HG03095 (cell line): ENCODE results near the gene SWI5.

Experiments
- ATAC-seq: cut with Tn5 transposase; IDR thresholded peaks from one replicate; pipeline ENCODE4 v1.9.1; 2021; ENCODE audit warnings: moderate library complexity; ENCODE audit not compliant: unreplicated experiment

The SWI5 gene

GRCh38 chr9:128251732-128252100 is 24.4 kb upstream of the SWI5 start:
- no peak for ATAC-seq

GRCh38 chr9:128252317-128253139 is 23.5 kb upstream of the SWI5 start:
- ATAC-seq: no peak

GRCh38 chr9:128253140-128253990 is 22.7 kb upstream of the SWI5 start:
- no peak for ATAC-seq

GRCh38 chr9:128253991-128254346 is 22.1 kb upstream of the SWI5 start:
- no peak for ATAC-seq

GRCh38 chr9:128254362-128254761 is 21.7 kb upstream of the SWI5 start:
- ATAC-seq: no peak

- no peak for ATAC-seq
These were observed 21.0 kb upstream of the SWI5 start for GRCh38 chr9:128254855-128255759.

- no peak for ATAC-seq
These were observed 18.8 kb upstream of the SWI5 start for GRCh38 chr9:128257086-128257825.

GRCh38 chr9:128257907-128258306 is 18.2 kb upstream of the SWI5 start:
- no peak for ATAC-seq

GRCh38 chr9:128258326-128258725 is 17.8 kb upstream of the SWI5 start:
- no peak for ATAC-seq

- ATAC-seq: no peak
These were observed 16.9 kb upstream of the SWI5 start for GRCh38 chr9:128259156-128259555.

GRCh38 chr9:128260340-128260739 is 15.7 kb upstream of the SWI5 start:
- ATAC-seq: no peak

GRCh38 chr9:128262687-128263086 is 13.4 kb upstream of the SWI5 start:
- ATAC-seq: no peak

GRCh38 chr9:128265348-128265847 is 10.7 kb upstream of the SWI5 start:
- ATAC-seq: no peak

GRCh38 chr9:128266868-128267590 is 9.0 kb upstream of the SWI5 start:
- ATAC-seq: no peak

GRCh38 chr9:128271112-128271511 is 5.0 kb upstream of the SWI5 start:
- no peak for ATAC-seq

GRCh38 chr9:128271512-128271911 is 4.6 kb upstream of the SWI5 start:
- ATAC-seq: no peak

- ATAC-seq: no peak
These were observed 1.8 kb upstream of the SWI5 start for GRCh38 chr9:128274245-128274644.

GRCh38 chr9:128275198-128276007 is 673 bp upstream of the SWI5 start, which contains the start of gene GOLGA2:
GOLGA2 (minus strand) TSS chr9:128276007; CDS start chr9:128275976, 31 bp downstream.
- ATAC-seq: peak; percentile 36
